Measurements from ENCODE around the gene TRAPPC2L. TPM values are rescaled to one million over a fixed set of nuclear protein-coding genes. Genes with fewer than 3 reads are reported as not detected.
"Not testable (repeated sequence)": the region's sequence is repeated elsewhere in the genome, so short reads cannot be mapped to it uniquely, and the experiment has no call there.

The TRAPPC2L gene
- total and polyA plus RNA-seq, 2 donors from 2014 or later, result 48.3 to 155 TPM

- FAIRE-seq, result no peak
- peaks cover 0 to 2% (median 0%) of the 10 kb centered on the region in 3 donors for H3K4me1 ChIP-seq (ENCODE audit: control insufficient read depth in 2 of 3, insufficient read depth in 2 of 3, low read depth in 1 of 3, low read length in 3 of 3)
- no peak overlapping the region for H3K27ac ChIP-seq (ENCODE audit: low read depth in 2 of 2, low read length in 2 of 2)
- no peak overlapping the region for H3K9ac ChIP-seq (ENCODE audit: low read length in 3 of 3)
- H3K9me3 ChIP-seq (ENCODE audit: control insufficient read depth in 2 of 3, insufficient read depth in 1 of 3, low read length in 3 of 3), result no peaks in the 10 kb centered on the region
- intact Hi-C loops (cut with DNase I), result no loop called here
- no peak overlapping the region for H3K4me3 ChIP-seq (ENCODE audit: low read length in 3 of 3)
- no peak for DNase-seq
- no peaks in the 10 kb centered on the region for H3K27me3 ChIP-seq (ENCODE audit: control insufficient read depth, insufficient read depth, low read length)
- TF ChIP-seq CTCF (IDR thresholded peaks at IDR 0.05; ENCODE audit: borderline replicate concordance, extremely low read depth, insufficient read depth), result no peak
- H3K36me3 ChIP-seq (ENCODE audit: control insufficient read depth in 2 of 3, insufficient read depth in 3 of 3, low read length in 3 of 3), result peaks cover 0 to 2% (median 0%) of the 10 kb centered on the region in 3 donors
Measured at GRCh38 chr16:88820385-88821025, 36.4 kb upstream of the TRAPPC2L start.

- H3K9ac ChIP-seq (ENCODE audit: low read length in 3 of 3), result no peak overlapping the region
- no peaks in the 10 kb centered on the region for H3K27me3 ChIP-seq (ENCODE audit: control insufficient read depth, insufficient read depth, low read length)
- no peak for TF ChIP-seq CTCF (IDR thresholded peaks at IDR 0.05; ENCODE audit: borderline replicate concordance, extremely low read depth, insufficient read depth)
- no peaks in the 10 kb centered on the region for H3K9me3 ChIP-seq (ENCODE audit: control insufficient read depth in 2 of 3, insufficient read depth in 1 of 3, low read length in 3 of 3)
- intact Hi-C loops (cut with DNase I), result no loop called here
- FAIRE-seq (no peak), DNase-seq (no peak)
- no peaks in the 10 kb centered on the region for H3K4me1 ChIP-seq (ENCODE audit: control insufficient read depth in 2 of 3, insufficient read depth in 2 of 3, low read depth in 1 of 3, low read length in 3 of 3)
- H3K4me3 ChIP-seq (ENCODE audit: low read length in 3 of 3), result no peak overlapping the region
- H3K27ac ChIP-seq (ENCODE audit: low read depth in 2 of 2, low read length in 2 of 2), result no peak overlapping the region
- peaks cover 0 to 2% (median 0%) of the 10 kb centered on the region in 3 donors for H3K36me3 ChIP-seq (ENCODE audit: control insufficient read depth in 2 of 3, insufficient read depth in 3 of 3, low read length in 3 of 3)
Measured at GRCh38 chr16:88821168-88821850, 35.6 kb upstream of the TRAPPC2L start.

- H3K27ac ChIP-seq (ENCODE audit: low read depth in 2 of 2, low read length in 2 of 2), result no peak overlapping the region
- no peaks in the 10 kb centered on the region for H3K9me3 ChIP-seq (ENCODE audit: control insufficient read depth in 2 of 3, insufficient read depth in 1 of 3, low read length in 3 of 3)
- H3K4me3 ChIP-seq (ENCODE audit: low read length in 3 of 3), result no peak overlapping the region
- TF ChIP-seq CTCF (IDR thresholded peaks at IDR 0.05; ENCODE audit: borderline replicate concordance, extremely low read depth, insufficient read depth), result no peak
- intact Hi-C loops (cut with DNase I), result no loop called here
- no peaks in the 10 kb centered on the region for H3K27me3 ChIP-seq (ENCODE audit: control insufficient read depth, insufficient read depth, low read length)
- no peaks in the 10 kb centered on the region for H3K4me1 ChIP-seq (ENCODE audit: control insufficient read depth in 2 of 3, insufficient read depth in 2 of 3, low read depth in 1 of 3, low read length in 3 of 3)
- FAIRE-seq, result no peak
- DNase-seq, result no peak
- no peak overlapping the region for H3K9ac ChIP-seq (ENCODE audit: low read length in 3 of 3)
- peaks cover 0 to 2% (median 0%) of the 10 kb centered on the region in 3 donors for H3K36me3 ChIP-seq (ENCODE audit: control insufficient read depth in 2 of 3, insufficient read depth in 3 of 3, low read length in 3 of 3)
Measured at GRCh38 chr16:88822281-88823040, 34.5 kb upstream of the TRAPPC2L start.

GRCh38 chr16:88823646-88824045 lies 33.3 kb upstream of the TRAPPC2L start:
- DNase-seq, result not testable (repeated sequence)

More at GRCh38 chr16:88823646-88824045, 33.3 kb upstream of the TRAPPC2L start:
- H3K4me3 ChIP-seq (ENCODE audit: low read length in 3 of 3); H3K4me1 ChIP-seq (ENCODE audit: control insufficient read depth in 2 of 3, insufficient read depth in 2 of 3, low read depth in 1 of 3, low read length in 3 of 3); H3K9ac ChIP-seq (ENCODE audit: low read length in 3 of 3); H3K36me3 ChIP-seq (ENCODE audit: control insufficient read depth in 2 of 3, insufficient read depth in 3 of 3, low read length in 3 of 3); H3K27me3 ChIP-seq (ENCODE audit: control insufficient read depth, insufficient read depth, low read length); intact Hi-C loops (cut with DNase I); H3K9me3 ChIP-seq (ENCODE audit: control insufficient read depth in 2 of 3, insufficient read depth in 1 of 3, low read length in 3 of 3); H3K27ac ChIP-seq (ENCODE audit: low read depth in 2 of 2, low read length in 2 of 2); FAIRE-seq: not testable (repeated sequence)
